NCI-H1436 (cell line): ENCODE results near the gene SLC12A9.
"Not testable (repeated sequence)": the region's sequence is repeated elsewhere in the genome, so short reads cannot be mapped to it uniquely, and the experiment has no call there.

Source experiments
- DNase-seq: peaks from one replicate; lab custom pipeline; 2025; lab: John Stamatoyannopoulos, UW

SLC12A9 gene

DNA sequence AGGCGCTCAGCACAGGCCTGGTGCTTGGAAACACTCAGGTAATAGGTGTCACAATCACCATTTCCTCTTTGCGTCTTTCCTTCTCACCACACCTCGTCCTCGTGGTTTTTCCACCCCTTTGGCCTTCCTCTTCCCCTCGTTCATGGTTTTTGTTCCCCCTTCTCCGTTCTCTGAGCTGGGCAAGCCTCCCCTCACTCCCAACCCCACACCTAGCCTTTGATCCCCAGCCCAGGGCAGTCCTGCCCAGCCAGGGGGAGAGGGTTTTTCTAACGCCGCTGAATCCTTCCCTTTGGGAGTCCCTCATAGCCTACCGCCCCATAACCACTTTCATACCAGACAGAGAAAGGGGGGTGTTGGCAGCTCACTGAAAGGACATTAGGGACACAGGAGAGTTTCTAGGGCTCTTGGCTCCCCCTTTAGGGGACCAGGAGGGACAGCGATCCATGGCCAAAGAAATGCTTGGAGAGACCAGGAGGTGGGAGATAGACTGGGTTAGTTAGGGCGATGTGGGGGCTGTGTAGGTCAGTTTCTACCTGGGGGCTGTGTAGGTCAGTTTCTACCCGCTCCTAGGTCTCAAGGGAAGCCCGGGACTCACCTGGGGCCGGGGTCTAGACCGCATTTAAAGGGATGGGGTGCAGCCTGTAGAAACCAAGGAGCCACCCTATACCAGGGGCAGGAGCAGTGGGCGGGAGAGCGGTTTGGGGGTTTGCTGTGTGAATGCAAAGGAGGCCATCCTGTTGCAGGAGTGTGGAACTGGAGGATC lies 26.6 kb upstream of the SLC12A9 start:
- no peak for DNase-seq

DNA sequence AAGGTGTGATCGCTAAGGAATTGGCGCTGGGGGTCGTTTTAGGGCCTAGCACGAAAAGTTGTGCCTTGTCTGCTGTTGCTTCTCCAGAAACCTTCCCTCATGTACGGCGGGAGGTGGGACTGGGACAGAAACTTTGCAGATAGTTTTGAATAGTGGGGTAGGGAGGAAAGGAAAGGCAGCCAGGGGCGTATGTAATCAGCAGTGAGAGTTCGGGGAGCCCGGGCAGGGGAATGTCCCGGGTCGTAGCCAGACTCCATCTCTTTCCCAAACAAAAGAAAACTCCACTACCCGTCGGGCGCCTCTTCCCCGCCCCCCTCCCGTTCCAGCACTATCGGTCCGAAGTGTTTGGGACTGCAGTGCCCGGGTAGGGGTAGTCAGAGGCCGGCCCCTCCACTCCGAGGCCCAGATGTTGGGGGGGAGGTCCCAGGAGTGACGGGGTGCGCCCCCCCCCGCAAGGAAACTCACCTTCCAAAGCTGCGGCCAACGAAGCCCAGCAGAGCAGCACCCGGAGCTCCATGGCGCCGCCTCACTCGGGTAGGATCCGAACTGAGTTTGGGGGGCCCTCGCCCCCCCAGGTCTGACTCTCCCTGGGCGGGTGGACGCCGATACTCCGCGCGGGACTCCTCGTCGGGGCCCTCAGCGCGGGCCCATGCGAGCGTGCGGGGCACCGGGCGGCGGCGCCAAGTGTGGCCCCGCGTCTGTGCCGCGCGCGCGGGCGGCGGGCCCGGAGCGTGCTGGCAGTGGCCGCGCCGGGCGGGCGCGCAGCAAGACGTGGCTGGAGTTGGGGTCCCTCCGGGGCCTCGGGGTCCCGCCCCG lies 25.8 kb upstream of the SLC12A9 start:
- DNase-seq = no peak

GRCh38 chr7:100827330-100828226 lies 24.9 kb upstream of the SLC12A9 start, which contains the start of gene EPHB4:
EPHB4 (minus strand) TSS chr7:100827523; CDS start chr7:100827030, 493 bp downstream.
- DNase-seq = no peak

GRCh38 chr7:100829150-100829716 lies 23.3 kb upstream of the SLC12A9 start:
- DNase-seq = no peak

DNA sequence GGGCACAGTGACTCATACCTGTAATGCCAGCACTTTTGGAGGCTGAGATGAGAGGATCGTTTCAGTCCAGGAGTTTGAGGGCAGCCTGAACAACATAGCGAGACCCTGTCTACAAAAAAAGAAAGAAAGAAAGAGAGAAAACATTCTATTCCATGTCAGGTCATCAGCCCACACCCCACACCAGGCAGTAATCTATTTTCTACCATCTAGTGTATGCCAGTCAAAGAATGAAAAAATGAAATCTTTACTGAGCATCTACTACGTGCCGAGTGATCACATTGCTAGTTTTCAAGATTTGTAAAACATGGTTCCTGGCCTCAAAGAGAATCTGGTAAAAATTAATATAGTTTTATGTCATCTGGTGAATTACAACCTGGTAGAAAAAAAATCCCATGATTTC lies 22.1 kb upstream of the SLC12A9 start:
- no peak for DNase-seq

- no peak for DNase-seq
Observed at GRCh38 chr7:100832281-100832633, 20.3 kb upstream of the SLC12A9 start.

DNA sequence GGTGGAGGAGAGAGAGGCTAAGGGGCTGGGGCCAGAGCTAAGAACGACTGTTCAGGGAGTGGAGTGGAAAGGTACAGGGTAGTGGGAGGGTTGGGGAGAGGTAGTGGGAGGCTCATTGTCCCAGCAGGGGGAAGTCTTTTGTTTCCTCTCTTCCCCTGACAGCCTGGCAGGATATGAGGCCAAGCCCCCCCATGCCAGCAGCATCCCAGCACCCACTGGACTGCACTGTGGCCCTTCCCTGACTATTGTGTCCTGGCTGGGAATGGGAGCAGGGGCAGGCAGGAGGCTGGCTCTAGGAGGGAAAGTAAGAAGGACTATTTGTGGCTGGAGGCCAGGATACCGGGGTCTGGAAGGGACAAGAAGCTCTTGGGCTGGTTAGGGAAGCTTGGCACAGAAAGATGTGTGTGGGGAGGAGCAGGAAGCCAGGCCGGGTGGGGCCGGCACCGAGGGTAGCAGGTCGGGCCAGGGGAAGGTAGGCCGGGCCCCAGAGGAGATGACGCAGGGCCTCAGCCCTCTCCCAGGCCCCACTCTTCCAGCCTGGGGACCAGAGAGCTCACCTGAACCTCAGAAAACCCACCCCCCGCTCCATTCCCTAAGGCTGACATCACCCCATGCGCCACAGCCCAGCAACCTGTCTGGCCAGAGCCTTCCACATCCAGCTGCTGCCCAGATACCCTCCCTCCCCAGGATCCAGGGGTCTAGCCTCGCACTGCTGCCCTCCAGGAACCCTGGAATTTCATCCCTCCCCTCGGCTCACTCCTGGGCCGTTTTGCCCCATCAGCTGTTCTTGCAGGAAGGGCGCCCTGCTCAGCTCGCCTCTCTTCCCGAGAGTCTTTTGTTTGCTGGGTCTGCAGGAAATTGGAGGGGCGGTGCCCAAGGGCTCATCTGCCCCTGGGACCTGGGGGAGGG lies 16.4 kb upstream of the SLC12A9 start:
- peak; percentile 74 for DNase-seq

DNA sequence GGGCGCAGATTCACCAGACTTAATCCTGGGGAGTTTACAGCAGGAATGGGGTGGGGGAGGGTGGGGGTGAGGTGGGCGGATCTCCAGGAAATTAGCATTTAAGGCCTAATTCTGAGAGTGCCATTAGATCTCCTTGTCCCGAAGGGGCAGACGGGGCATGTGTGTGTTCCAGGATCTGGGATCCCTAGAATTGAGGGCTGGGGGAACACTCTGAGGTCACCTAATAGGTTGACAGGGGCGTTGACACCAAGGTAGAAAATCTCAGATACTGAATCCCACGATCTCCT lies 15.8 kb upstream of the SLC12A9 start:
- no peak for DNase-seq

GRCh38 chr7:100837099-100837836 lies 15.2 kb upstream of the SLC12A9 start:
- peak; percentile 75 for DNase-seq

DNA sequence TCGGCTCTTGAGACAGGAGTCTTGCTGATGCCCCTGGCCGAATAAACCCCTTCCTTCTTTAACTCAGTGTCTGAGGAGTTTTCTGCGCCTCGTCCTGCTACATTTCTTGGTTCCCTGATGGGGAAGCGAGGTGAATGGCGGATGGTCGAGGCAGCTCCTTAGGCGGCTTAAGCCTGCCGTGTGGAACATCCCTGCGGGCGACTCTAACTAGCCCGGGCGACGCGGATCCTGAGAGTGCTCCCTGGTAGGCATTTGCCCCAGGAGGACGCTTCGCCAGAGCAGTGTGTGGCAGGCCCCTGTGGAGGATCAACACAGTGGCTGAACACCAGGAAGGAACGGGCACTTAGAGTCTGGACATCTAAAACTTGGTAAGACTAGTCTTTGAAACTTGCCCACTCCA lies 13.2 kb upstream of the SLC12A9 start:
- DNase-seq = no peak

GRCh38 chr7:100840470-100841100 lies 11.9 kb upstream of the SLC12A9 start:
- no peak for DNase-seq

DNA sequence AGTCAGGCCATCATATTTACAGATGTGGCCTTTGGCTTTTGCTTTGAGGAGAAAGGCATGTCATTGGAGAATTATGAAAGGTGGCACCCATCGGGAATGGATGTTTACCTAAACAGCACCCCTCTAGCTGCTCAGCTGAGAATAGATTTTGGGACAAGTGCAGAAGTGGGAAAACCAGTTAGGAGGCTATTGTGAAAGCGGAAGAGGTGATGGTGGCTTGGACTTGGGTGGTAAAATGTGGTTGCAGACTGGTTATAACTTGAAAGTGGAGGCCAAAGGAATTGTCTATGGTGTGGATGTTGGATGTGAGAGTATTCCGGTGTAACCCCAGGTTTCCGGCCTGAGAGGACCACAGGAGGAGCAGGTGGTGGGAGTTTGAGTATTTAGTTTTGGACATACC lies 5.2 kb upstream of the SLC12A9 start:
- DNase-seq = no peak

GRCh38 chr7:100854146-100854895 lies 1.8 kb downstream of the SLC12A9 start:
- DNase-seq = no peak

GRCh38 chr7:100854899-100855298 lies 2.4 kb downstream of the SLC12A9 start:
- not testable (repeated sequence) for DNase-seq

DNA sequence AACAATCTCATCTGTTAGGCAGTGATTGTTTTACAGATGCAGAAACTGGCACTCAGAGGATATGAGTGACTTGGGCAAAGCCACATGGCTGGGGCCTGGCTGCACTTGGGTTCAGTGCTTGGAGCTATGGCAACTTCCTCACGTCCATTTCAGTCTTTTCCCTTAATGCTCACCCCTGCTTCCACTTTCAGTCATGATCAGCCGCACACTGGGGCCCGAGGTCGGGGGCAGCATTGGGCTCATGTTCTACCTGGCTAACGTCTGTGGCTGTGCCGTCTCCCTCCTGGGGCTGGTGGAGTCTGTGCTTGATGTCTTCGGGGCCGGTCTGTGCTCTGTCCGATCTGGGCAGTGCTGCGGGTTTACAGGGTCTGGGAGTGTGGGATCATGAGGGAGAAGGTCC lies 3.0 kb downstream of the SLC12A9 start:
- DNase-seq = no peak

DNA sequence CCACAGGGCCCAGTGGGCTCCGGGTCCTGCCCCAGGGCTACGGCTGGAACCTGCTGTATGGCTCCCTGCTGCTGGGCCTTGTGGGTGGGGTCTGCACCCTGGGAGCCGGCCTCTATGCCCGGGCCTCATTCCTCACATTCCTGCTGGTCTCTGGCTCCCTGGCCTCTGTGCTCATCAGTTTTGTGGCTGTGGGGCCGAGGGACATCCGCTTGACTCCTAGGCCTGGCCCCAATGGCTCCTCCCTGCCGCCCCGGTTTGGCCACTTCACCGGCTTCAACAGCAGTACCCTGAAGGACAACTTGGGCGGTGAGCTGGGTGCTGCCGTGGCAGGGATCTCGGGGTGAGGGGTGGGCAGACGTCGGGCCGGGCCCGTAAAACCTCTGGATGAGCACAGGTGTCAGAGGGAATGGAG lies 4.4 kb downstream of the SLC12A9 start:
- no peak for DNase-seq

DNA sequence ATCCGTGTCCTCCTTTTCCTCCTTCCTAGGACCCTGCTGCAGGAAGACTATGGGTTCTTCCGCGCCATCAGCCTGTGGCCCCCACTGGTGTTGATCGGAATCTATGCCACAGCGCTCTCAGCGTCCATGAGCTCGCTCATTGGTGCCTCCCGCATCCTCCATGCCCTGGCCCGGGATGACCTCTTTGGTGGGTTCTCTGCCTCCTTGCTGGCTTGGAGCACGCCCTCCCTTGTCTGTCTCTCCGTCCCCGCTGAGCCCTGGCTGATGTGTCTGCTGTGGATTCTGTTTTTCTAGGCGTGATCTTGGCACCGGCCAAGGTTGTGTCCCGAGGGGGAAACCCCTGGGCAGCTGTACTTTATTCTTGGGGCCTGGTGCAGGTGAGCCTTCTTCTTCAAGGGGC lies 7.3 kb downstream of the SLC12A9 start:
- no peak for DNase-seq

DNA sequence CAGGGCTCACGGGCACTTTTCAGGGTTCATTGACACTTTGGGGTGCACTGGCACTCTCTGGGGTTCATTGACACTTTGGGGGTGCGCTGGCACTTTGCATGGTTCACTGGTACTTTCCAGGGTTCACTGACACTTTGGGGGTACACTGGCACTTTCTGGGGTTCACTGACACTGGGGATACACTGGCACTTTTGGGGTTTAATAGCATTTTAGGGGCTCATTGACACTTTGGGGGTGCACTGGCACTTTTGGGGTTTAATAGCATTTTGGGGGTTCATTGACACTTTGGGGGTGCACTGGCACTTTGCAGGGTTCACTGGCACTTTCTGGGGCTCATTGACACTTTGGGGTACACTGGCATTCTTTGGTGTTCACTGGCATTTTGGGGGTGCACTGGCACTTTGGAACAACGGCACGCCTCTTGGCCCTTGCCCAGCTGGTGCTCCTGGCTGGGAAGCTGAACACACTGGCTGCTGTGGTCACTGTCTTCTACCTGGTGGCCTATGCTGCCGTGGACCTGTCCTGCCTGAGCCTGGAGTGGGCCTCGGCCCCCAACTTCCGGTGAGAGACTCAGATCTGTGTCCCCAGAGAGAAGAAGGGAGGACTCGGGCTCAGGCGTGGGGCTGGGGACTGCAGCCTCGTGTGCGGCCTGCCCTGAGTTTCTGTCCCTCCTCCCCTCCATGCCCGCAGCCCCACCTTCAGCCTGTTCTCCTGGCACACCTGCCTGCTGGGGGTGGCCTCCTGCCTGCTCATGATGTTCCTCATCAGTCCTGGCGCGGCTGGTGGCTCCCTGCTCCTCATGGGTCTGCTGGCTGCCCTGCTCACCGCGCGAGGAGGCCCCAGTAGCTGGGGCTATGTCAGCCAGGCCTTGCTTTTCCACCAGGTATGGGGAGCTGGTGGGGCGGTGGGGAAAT lies 8.4 kb downstream of the SLC12A9 start:
- no peak for DNase-seq
